ENCODE measurements around the gene TRIM44.
"Not testable (repeated sequence)": the region's sequence is repeated elsewhere in the genome, so short reads cannot be mapped to it uniquely, and the experiment has no call there.

- TF ChIP-seq CTCF, POLR2A (IDR thresholded peaks at IDR 0.05): not testable (repeated sequence)
These were observed 5.8 kb downstream of the TRIM44 start for GRCh38 chr11:35668350-35668749.

Data from right lobe of liver (tissue), 4 donors.